ENCODE data around the gene SRSF2.
"Not testable (repeated sequence)": the region's sequence is repeated elsewhere in the genome, so short reads cannot be mapped to it uniquely, and the experiment has no call there.

Gene SRSF2

GRCh38 chr17:76747716-76748363 lies 10.7 kb upstream of the SRSF2 start:
- no peak for DNase-seq (ENCODE audit: insufficient read length, low spot score)

GRCh38 chr17:76745785-76746184 lies 8.7 kb upstream of the SRSF2 start:
- FAIRE-seq; DNase-seq (ENCODE audit: insufficient read length, low spot score): not testable (repeated sequence)

More at GRCh38 chr17:76747716-76748363, 10.7 kb upstream of the SRSF2 start:
- no peak for TF ChIP-seq CTCF (IDR thresholded peaks at IDR 0.05; ENCODE audit: insufficient read depth, missing control alignments)
- FAIRE-seq: no peak

- FAIRE-seq: no peak
- DNase-seq (ENCODE audit: insufficient read length, low spot score): no peak
- TF ChIP-seq CTCF (IDR thresholded peaks at IDR 0.05; ENCODE audit: insufficient read depth, missing control alignments): no peak
Observed at GRCh38 chr17:76744747-76745146, 7.6 kb upstream of the SRSF2 start.

- no peak for FAIRE-seq
- TF ChIP-seq CTCF (IDR thresholded peaks at IDR 0.05; ENCODE audit: insufficient read depth, missing control alignments): no peak
- no peak for DNase-seq (ENCODE audit: insufficient read length, low spot score)
Observed at GRCh38 chr17:76742958-76743357, 5.8 kb upstream of the SRSF2 start.

GRCh38 chr17:76740329-76741118 lies 3.4 kb upstream of the SRSF2 start:
- no peak for DNase-seq (ENCODE audit: insufficient read length, low spot score)
- FAIRE-seq: no peak
- TF ChIP-seq CTCF (IDR thresholded peaks at IDR 0.05; ENCODE audit: insufficient read depth, missing control alignments): no peak

- FAIRE-seq; DNase-seq (ENCODE audit: insufficient read length, low spot score): not testable (repeated sequence)
Observed at GRCh38 chr17:76739568-76740115, 2.5 kb upstream of the SRSF2 start.

GRCh38 chr17:76738468-76738850 lies 1.3 kb upstream of the SRSF2 start:
- no peak for TF ChIP-seq CTCF (IDR thresholded peaks at IDR 0.05; ENCODE audit: insufficient read depth, missing control alignments)
- no peak for DNase-seq (ENCODE audit: insufficient read length, low spot score)
- no peak for FAIRE-seq
